Liver (tissue), 3 donors: Measurements from ENCODE around the gene SMCO1.

Source experiments
- EGR1 ChIP-seq, 2 donors: IDR thresholded peaks; 2 replicates each; pipeline ENCODE4 v1.6.1; 2016 to 2018; ENCODE audit warnings: antibody characterized with exemption in 2 of 2, low read depth in 2 of 2
- HNF4G ChIP-seq: IDR thresholded peaks from 2 replicates; pipeline ENCODE4 v1.6.1; 2016; ENCODE audit warnings: antibody characterized with exemption
- TF ChIP-seq, protein P1 (sequence below): fragments of 150-350 bp; IDR thresholded peaks from 2 replicates; pipeline ENCODE4 v1.5.1; 2017; ENCODE audit warnings: improper control_type of control experiment, low read depth, low read length; ENCODE audit not compliant: missing input control
- TF ChIP-seq, protein P2 (sequence below): IDR thresholded peaks from 2 replicates; pipeline ENCODE4 v1.6.1; 2016; ENCODE audit warnings: antibody characterized with exemption
- donor health status: healthy.
- donor health status: healthy.

DNA sequence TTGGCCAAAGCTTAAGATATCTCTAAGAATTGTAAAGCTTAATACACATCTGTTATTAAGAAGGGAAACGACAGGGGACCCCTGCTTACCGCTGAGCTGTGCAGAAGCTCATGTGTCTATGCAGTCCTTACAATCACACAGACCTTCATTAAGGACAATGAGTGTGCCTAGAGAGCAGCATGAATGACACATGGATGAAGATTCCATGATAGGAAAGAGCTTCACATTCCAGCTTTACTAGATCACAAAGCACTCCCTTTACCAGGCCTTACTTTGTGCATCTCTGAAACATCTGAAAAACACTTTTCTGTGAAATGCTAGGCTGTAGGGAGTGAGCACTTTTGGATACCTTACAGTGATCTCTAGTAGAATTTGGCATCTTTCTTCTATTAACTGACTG is 43.6 kb downstream of the SMCO1 start:
- TF ChIP-seq, protein P1, sequence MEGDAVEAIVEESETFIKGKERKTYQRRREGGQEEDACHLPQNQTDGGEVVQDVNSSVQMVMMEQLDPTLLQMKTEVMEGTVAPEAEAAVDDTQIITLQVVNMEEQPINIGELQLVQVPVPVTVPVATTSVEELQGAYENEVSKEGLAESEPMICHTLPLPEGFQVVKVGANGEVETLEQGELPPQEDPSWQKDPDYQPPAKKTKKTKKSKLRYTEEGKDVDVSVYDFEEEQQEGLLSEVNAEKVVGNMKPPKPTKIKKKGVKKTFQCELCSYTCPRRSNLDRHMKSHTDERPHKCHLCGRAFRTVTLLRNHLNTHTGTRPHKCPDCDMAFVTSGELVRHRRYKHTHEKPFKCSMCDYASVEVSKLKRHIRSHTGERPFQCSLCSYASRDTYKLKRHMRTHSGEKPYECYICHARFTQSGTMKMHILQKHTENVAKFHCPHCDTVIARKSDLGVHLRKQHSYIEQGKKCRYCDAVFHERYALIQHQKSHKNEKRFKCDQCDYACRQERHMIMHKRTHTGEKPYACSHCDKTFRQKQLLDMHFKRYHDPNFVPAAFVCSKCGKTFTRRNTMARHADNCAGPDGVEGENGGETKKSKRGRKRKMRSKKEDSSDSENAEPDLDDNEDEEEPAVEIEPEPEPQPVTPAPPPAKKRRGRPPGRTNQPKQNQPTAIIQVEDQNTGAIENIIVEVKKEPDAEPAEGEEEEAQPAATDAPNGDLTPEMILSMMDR = no peak
- TF ChIP-seq, protein P2, sequence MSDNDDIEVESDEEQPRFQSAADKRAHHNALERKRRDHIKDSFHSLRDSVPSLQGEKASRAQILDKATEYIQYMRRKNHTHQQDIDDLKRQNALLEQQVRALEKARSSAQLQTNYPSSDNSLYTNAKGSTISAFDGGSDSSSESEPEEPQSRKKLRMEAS = no peak
- TF ChIP-seq HNF4G (no peak), EGR1 (IDR thresholded peaks at IDR 0.05; ENCODE audit: low read depth in 2 of 2) (no peak)
